Ishikawa (cell line): ENCODE measurements around the gene C17orf107.

Source experiments
- CEBPB ChIP-seq: IDR thresholded peaks from 2 replicates; pipeline ENCODE4 v1.6.1; 2012
- CREB1 ChIP-seq: IDR thresholded peaks from 2 replicates; pipeline ENCODE4 v1.6.1; 2012; ENCODE audit warnings: low read depth
- EGR1 ChIP-seq: IDR thresholded peaks from 2 replicates; pipeline ENCODE4 v1.6.1; 2012
- EP300 ChIP-seq: IDR thresholded peaks from 2 replicates; pipeline ENCODE4 v1.6.1; 2012; ENCODE audit warnings: borderline replicate concordance
- FOXM1 ChIP-seq: IDR thresholded peaks from 2 replicates; pipeline ENCODE4 v1.6.1; 2012; ENCODE audit warnings: low read depth, borderline replicate concordance
- MAX ChIP-seq: IDR thresholded peaks from 2 replicates; pipeline ENCODE4 v1.6.1; 2012
- NFIC ChIP-seq: IDR thresholded peaks from 2 replicates; pipeline ENCODE4 v1.6.1; 2012
- RAD21 ChIP-seq: IDR thresholded peaks from 2 replicates; pipeline ENCODE4 v1.6.1; 2012; ENCODE audit warnings: low read depth
- REST ChIP-seq: IDR thresholded peaks from 2 replicates; pipeline ENCODE4 v1.6.1; 2012; ENCODE audit warnings: low read depth, mild to moderate bottlenecking
- TAF1 ChIP-seq: IDR thresholded peaks from 2 replicates; pipeline ENCODE4 v1.6.1; 2012; ENCODE audit warnings: low read depth, mild to moderate bottlenecking
- TCF12 ChIP-seq: IDR thresholded peaks from 2 replicates; pipeline ENCODE4 v1.6.1; 2012; ENCODE audit warnings: low read depth
- TEAD4 ChIP-seq: IDR thresholded peaks from 2 replicates; pipeline ENCODE4 v1.6.1; 2012
- USF1 ChIP-seq: IDR thresholded peaks from 2 replicates; pipeline ENCODE4 v1.6.1; 2012
- YY1 ChIP-seq: IDR thresholded peaks from 2 replicates; pipeline ENCODE4 v1.6.1; 2012; ENCODE audit warnings: low read depth
- ZBTB7A ChIP-seq: IDR thresholded peaks from 2 replicates; pipeline ENCODE4 v1.6.1; 2012; ENCODE audit warnings: low read depth

Gene C17orf107

GRCh38 chr17:4920351-4921048 lies 21.2 kb downstream of the C17orf107 start:
- TF ChIP-seq TAF1 = no peak
- TF ChIP-seq NFIC = no peak

- no peak for TF ChIP-seq REST
- TF ChIP-seq USF1 = no peak
- TF ChIP-seq TEAD4 = no peak
- no peak for TF ChIP-seq FOXM1
- no peak for TF ChIP-seq NFIC
- no peak for TF ChIP-seq TAF1
- TF ChIP-seq YY1 = no peak
These were observed 22.0 kb downstream of the C17orf107 start for GRCh38 chr17:4921320-4921719.

GRCh38 chr17:4928881-4929280 lies 29.5 kb downstream of the C17orf107 start:
- TF ChIP-seq TAF1 (no peak), TCF12 (no peak)

- TF ChIP-seq NFIC (no peak), TCF12 (no peak), REST (no peak), ZBTB7A (no peak), TAF1 (no peak), CEBPB (no peak), EGR1 (no peak), USF1 (no peak), FOXM1 (no peak), YY1 (no peak), TEAD4 (no peak), CREB1 (no peak), MAX (no peak), RAD21 (no peak), EP300 (no peak)
These were observed 32.6 kb downstream of the C17orf107 start, which contains the start of gene GP1BA for GRCh38 chr17:4931963-4932362. GP1BA (plus strand) TSS chr17:4932277; CDS start chr17:4932605, 328 bp downstream.

GRCh38 chr17:4932756-4933155 lies 33.4 kb downstream of the C17orf107 start:
- TF ChIP-seq NFIC (no peak), REST (no peak), CREB1 (no peak), EGR1 (no peak), FOXM1 (no peak), USF1 (no peak), RAD21 (no peak), CEBPB (no peak), ZBTB7A (no peak), YY1 (no peak), MAX (no peak), EP300 (no peak), TEAD4 (no peak), TCF12 (no peak), TAF1 (no peak)
